A172 (cell line): Measurements from ENCODE around the gene PKNOX2. TPM values are rescaled to one million over a fixed set of nuclear protein-coding genes. Genes with fewer than 3 reads are reported as not detected.

ENCODE experiments used
- DNase-seq: peaks from one replicate; pipeline ENCODE4 v3.0.0-alpha.2; 2015; ENCODE audit warnings: low spot score
- total RNA-seq: library from RNA; depleted of rRNA; stranded (reverse); fragments of >200 nt; shearing (Covaris generic); gene quantifications from 2 replicates; pipeline ENCODE4 v1.2.3, GENCODE V29; 2014

The PKNOX2 gene
- total RNA-seq, 1 experiment from 2014 or later: not detected

GRCh38 chr11:125173027-125173426, 8.5 kb downstream of the PKNOX2 start:
- DNase-seq: no peak

GRCh38 chr11:125173556-125173955, 9.0 kb downstream of the PKNOX2 start:
- DNase-seq: no peak

- no peak for DNase-seq
Measured at GRCh38 chr11:125174057-125174456, 9.5 kb downstream of the PKNOX2 start.

GRCh38 chr11:125174686-125175085, 10.1 kb downstream of the PKNOX2 start:
- DNase-seq: no peak

GRCh38 chr11:125175166-125175565, 10.6 kb downstream of the PKNOX2 start:
- DNase-seq: no peak

GRCh38 chr11:125175896-125176575, 11.5 kb downstream of the PKNOX2 start:
- DNase-seq: no peak

GRCh38 chr11:125176866-125177265, 12.3 kb downstream of the PKNOX2 start:
- no peak for DNase-seq

GRCh38 chr11:125177543-125177942, 13.0 kb downstream of the PKNOX2 start:
- DNase-seq: no peak

- no peak for DNase-seq
Measured at GRCh38 chr11:125179346-125179745, 14.8 kb downstream of the PKNOX2 start.

- no peak for DNase-seq
Measured at GRCh38 chr11:125179895-125180294, 15.3 kb downstream of the PKNOX2 start.

- DNase-seq: no peak
Measured at GRCh38 chr11:125180413-125181305, 16.1 kb downstream of the PKNOX2 start.

- DNase-seq: no peak
Measured at GRCh38 chr11:125182573-125182972, 18.0 kb downstream of the PKNOX2 start.

- DNase-seq: no peak
Measured at GRCh38 chr11:125183641-125184040, 19.1 kb downstream of the PKNOX2 start.

GRCh38 chr11:125188021-125188420, 23.5 kb downstream of the PKNOX2 start:
- DNase-seq: peak; percentile 1

- no peak for DNase-seq
Measured at GRCh38 chr11:125190566-125190965, 26.0 kb downstream of the PKNOX2 start.

- no peak for DNase-seq
Measured at GRCh38 chr11:125192183-125192582, 27.6 kb downstream of the PKNOX2 start.

GRCh38 chr11:125192717-125193415, 28.3 kb downstream of the PKNOX2 start:
- no peak for DNase-seq

GRCh38 chr11:125193416-125193726, 28.8 kb downstream of the PKNOX2 start:
- no peak for DNase-seq

GRCh38 chr11:125193841-125194240, 29.3 kb downstream of the PKNOX2 start:
- no peak for DNase-seq

- no peak for DNase-seq
Measured at GRCh38 chr11:125199915-125200314, 35.4 kb downstream of the PKNOX2 start.

- DNase-seq: no peak
Measured at GRCh38 chr11:125200441-125200840, 35.9 kb downstream of the PKNOX2 start.

GRCh38 chr11:125201525-125202141, 37.1 kb downstream of the PKNOX2 start:
- DNase-seq: peak; percentile 40
